Heart right ventricle (tissue), 16 donors: Measurements from ENCODE around the gene TIMP4. TPM values are rescaled to one million over a fixed set of nuclear protein-coding genes. Genes with fewer than 3 reads are reported as not detected.

Experiments
- ATAC-seq, 8 donors: fragments of 200-7000 bp; cut with Tn5 transposase; one replicate each; pipeline ENCODE4 v1.9.1; 2020; ENCODE audit warnings: mild to moderate bottlenecking in 8 of 8, moderate library complexity in 8 of 8, moderate number of reproducible peaks in 1 of 8
- DNase-seq, 2 donors: peaks; one replicate each; pipeline ENCODE4 v3.0.0-alpha.2; 2020
- H3K27ac ChIP-seq, 10 donors: fragments of 200-600 bp; sonication (generic) in 2 of 10; one replicate each; pipeline versions ENCODE4 v1.5.0 to v1.8.0; 2020 to 2022; ENCODE audit warnings: mild to moderate bottlenecking in 3 of 10
- H3K27me3 ChIP-seq, 7 donors: fragments of 200-600 bp; one replicate each; pipeline ENCODE4 v1.8.0; 2021 to 2022; ENCODE audit warnings: mild to moderate bottlenecking in 2 of 7
- H3K36me3 ChIP-seq, 9 donors: fragments of 200-600 bp; sonication (generic) in 1 of 9; one replicate each; pipeline versions ENCODE4 v1.5.0 to v1.8.0; 2020 to 2022; ENCODE audit warnings: mild to moderate bottlenecking in 2 of 9
- H3K4me1 ChIP-seq, 9 donors: fragments of 200-600 bp; sonication (generic) in 1 of 9; one replicate each; pipeline versions ENCODE4 v1.5.0 to v1.8.0; 2020 to 2022; ENCODE audit warnings: mild to moderate bottlenecking in 4 of 9
- H3K4me3 ChIP-seq, 10 donors: fragments of 200-600 bp; sonication (generic) in 2 of 10; one replicate each; pipeline versions ENCODE4 v1.5.0 to v1.8.0; 2020 to 2022; ENCODE audit warnings: mild to moderate bottlenecking in 7 of 10, moderate library complexity in 2 of 10
- H3K9me3 ChIP-seq, 11 donors: fragments of 200-600 bp in 10 of 11; sonication (generic) in 2 of 11; one replicate each; pipeline versions ENCODE4 v1.5.0 to v1.8.0; 2013 to 2022; ENCODE audit warnings: mild to moderate bottlenecking in 2 of 11, control low read depth in 1 of 11, moderate library complexity in 1 of 11
- WGBS, 2 donors: extraction: QIAGEN DNeasy Blood & Tissue Kit; methylation state at CpG; one replicate each; pipeline ENCODE4 v1.1.7; 2013; ENCODE audit warnings: inconsistent platforms in 1 of 2; 5-methylcytosine and 5-hydroxymethylcytosine counted together
- intact Hi-C, 10 donors: fragments of 100-400 bp; cut with DNase I; formaldehyde crosslinking; loops; one replicate each; pipeline versions ENCODE4 v1.11.1 to v1.14.2; 2022
- polyA plus RNA-seq, 2 donors: library from polyadenylated mRNA; stranded (reverse); fragments of 200-250 nt; gene quantifications; one replicate each; pipeline ENCODE4 v1.2.3, GENCODE V29; 2013
- total RNA-seq, 10 donors: library from RNA; stranded (reverse); fragmentation: NEBNext Ultra II Directional in 3 of 10; extraction: Animal tissue kit (Norgen Biotek cat#: 25700) in 3 of 10; gene quantifications; one replicate each; pipeline versions ENCODE4 v1.2.1 to v1.2.4, GENCODE V29; 2021 to 2023
- TF ChIP-seq, protein P1 (sequence below), 9 donors: fragments of 200-600 bp; sonication (generic) in 2 of 9; IDR thresholded peaks; one replicate each; pipeline versions ENCODE4 v1.5.0 to v1.8.0; 2021 to 2022; ENCODE audit warnings: antibody characterized with exemption in 9 of 9, mild to moderate bottlenecking in 5 of 9, moderate library complexity in 1 of 9
- donor health status: Arrhythmogenic right ventricular cardiomyopathy.
- donor health status: ischemic (EF 13 %, LVEDD 7.1; RV severe dilation, severe dysfunction).
- donor health status: healthy with polysubstance abuse.
- donor health status: DM: no; HTN: yes; CAD: no.
- donor health status: DM: no; HTN: no; CAD: no.
- donor health status: ischemic (EF 25% LVEDD 6.9; RV normal size, moderate dysfunction).
- donor health status: ischemic (EF 25% LVEDD 5.7; RV mildly dilated, moderate dysfunction).
- donor health status: healthy.
- donor health status: DM: yes; HTN: yes; CAD: no.
- donor health status: Ischemic cardiomyopathy.
- donor health status: ischemic (EF 35%, LVEDD 5.7; RV mildly dilated, moderate dysfunction).
- donor health status: nonischemic (EF 11% LVEDD 7.7; RV severe dilation, severe dysfunction).
- donor health status: DM: yes; HTN: yes; CAD: no.
- donor health status: PGD.
- donor health status: ischemic (EF 29% LVEDD 5.4; RV normal size, mild dysfunction).
- donor health status: nonischemic (EF 23%, LVEDD 6.1; RV moderate dilation, normal function).

TIMP4 gene
- total and polyA plus RNA-seq, 12 donors, result 2.7 to 41.4 (median 8.0) TPM

DNA sequence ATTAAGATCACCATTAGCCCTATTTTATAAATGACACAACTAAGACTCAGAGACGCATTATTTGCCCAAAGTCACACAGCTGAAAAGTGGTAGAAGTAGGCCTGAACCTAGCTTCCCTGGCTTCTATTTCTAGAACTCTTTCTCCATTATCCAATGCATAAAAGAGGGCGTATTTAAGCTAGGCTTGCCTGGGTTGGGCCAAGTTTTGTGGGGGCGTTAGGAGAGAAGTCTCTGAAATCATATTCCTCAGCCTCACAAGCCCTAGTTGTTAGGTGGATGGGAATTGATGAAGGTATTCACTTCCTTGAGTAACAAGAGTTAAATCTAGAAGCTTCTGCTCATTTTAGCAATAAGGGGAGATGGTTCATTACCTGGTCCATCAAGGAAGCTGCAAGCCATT, 22.3 kb downstream of the TIMP4 start:
- Histone ChIP-seq H3K4me3 (no peak overlapping the region), H3K36me3 (no peaks in the 10 kb centered on the region), H3K4me1 (peaks cover 3 to 38% (median 20%) of the 10 kb centered on the region in 9 donors), H3K27me3 (peaks cover 0 to 7% (median 0%) of the 10 kb centered on the region in 7 donors), H3K9me3 (no peaks in the 10 kb centered on the region), H3K27ac (peak overlapping the region in 1 of 10 donors; percentile 9)
- intact Hi-C loops, result loop anchor here in 8 of 10 donors (2.0 to 10.0 kb wide), 7 partner anchors 41 to 588 kb away; partner anchors contain the start of genes PPARG (in 3 of the 8) and TSEN2 (in 2 of the 8)
- TF ChIP-seq, protein P1, sequence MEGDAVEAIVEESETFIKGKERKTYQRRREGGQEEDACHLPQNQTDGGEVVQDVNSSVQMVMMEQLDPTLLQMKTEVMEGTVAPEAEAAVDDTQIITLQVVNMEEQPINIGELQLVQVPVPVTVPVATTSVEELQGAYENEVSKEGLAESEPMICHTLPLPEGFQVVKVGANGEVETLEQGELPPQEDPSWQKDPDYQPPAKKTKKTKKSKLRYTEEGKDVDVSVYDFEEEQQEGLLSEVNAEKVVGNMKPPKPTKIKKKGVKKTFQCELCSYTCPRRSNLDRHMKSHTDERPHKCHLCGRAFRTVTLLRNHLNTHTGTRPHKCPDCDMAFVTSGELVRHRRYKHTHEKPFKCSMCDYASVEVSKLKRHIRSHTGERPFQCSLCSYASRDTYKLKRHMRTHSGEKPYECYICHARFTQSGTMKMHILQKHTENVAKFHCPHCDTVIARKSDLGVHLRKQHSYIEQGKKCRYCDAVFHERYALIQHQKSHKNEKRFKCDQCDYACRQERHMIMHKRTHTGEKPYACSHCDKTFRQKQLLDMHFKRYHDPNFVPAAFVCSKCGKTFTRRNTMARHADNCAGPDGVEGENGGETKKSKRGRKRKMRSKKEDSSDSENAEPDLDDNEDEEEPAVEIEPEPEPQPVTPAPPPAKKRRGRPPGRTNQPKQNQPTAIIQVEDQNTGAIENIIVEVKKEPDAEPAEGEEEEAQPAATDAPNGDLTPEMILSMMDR (IDR thresholded peaks at IDR 0.05), result no peak
- no peak for ATAC-seq
- WGBS, 2 donors, result 80 to 86% methylated on average over 3 of the region's 3 CpGs
- DNase-seq, result no peak

DNA sequence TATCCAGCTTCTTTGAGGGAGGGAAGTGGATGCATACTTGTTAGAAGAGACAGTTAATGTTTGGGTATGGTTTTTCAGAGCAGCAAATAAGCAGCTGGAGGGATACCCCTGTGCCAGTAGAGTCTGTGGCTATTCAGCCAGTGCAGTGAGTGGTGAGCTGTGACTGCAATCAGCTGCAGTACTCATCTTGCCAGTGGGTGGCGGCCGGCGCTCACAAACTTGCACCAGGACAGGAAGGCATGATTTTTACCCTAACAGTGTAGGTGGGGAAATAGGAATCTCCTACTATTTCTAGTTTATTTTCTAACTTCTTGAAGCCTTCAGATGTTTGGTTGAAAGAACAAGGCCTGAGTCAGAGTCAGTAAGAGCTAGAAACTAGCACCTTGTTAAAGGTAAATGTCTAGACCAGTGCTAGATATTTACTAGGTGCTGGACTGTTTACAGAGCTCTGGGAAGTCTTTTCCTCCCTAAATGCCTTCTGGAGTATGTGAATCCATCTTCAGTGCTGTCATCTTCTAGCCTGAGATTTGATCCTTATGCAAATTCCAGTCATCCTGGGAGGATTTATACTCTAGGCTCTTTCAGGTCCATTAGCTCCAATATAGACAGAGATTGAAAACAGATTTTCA, 23.6 kb downstream of the TIMP4 start:
- Histone ChIP-seq H3K27me3 (peaks cover 0 to 12% (median 0%) of the 10 kb centered on the region in 7 donors), H3K4me3 (no peak overlapping the region), H3K9me3 (no peaks in the 10 kb centered on the region), H3K4me1 (peaks cover 3 to 31% (median 20%) of the 10 kb centered on the region in 9 donors), H3K36me3 (no peaks in the 10 kb centered on the region), H3K27ac (peak overlapping the region in 2 of 10 donors; percentile 18 to 19)
- 2 to 3% methylated on average over 3 of the region's 3 CpGs for WGBS, 2 donors
- TF ChIP-seq, protein P1 (IDR thresholded peaks at IDR 0.05), result peak; percentile 80 to 96 (median 92)
- intact Hi-C loops, result loop anchor here in 8 of 10 donors (1.0 to 10.0 kb wide), 10 partner anchors 41 to 590 kb away; partner anchors contain the start of genes PPARG (in 3 of the 8) and TSEN2 (in 2 of the 8)
- ATAC-seq (peak; percentile 75 to 89 (median 81)), DNase-seq (peak; percentile 55 to 76)

DNA sequence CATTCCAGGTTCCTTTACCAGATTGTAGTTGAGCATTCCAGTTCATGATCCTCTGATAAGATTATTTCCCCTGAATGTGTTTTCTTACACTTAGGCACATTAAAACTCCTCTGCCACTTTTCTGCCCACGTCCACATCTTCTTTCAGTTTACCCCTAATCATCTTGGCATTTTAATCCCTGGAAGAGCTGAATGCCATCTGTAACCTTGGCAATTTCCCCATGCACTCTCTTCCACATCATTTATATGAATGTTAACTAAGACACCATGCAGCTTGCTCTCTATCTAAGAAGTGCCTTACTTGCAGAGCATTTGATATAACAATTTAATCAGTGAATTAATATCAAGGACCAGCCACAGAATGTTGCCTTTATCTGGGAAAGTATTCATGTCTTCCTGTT, 25.8 kb downstream of the TIMP4 start:
- no peak for ATAC-seq

DNA sequence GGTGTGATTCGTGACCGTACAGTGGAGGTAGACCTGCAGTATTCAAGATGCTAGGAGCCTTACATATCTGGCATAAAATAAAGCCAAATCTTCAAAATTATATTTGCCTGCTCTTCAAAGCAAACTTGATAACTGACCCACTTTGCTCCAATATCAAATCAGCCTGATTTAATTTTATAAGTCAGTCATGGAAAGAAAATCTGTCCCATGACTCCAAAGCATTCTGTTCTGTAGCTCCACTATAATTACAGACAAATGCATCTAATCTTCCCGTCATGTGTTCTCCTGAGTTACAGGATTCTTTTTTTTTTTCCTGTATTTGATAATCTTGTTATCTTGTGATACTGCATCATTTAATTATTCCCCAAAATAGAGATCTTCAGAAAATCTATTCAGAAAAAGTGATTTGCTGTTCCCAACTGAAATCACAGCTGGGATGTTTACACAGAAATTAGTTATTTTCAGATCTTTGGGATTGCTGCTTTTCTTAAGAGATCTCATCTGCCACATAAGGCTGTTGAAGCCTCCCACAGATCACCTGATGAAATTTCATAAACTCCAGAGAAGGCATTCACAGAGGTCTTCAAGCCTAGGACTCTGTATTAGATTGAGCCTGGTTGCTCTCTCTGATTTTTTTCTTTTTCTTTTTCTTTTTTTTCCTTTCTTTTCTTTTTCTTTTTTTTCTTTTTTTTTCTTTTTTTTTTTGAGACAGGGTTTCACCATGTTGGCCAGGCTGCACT, 27.2 kb downstream of the TIMP4 start:
- ATAC-seq (no peak), DNase-seq (no peak)
- H3K36me3 ChIP-seq, result no peaks in the 10 kb centered on the region
- TF ChIP-seq, protein P1 (IDR thresholded peaks at IDR 0.05), result no peak
- no peak overlapping the region for H3K4me3 ChIP-seq
- peaks cover 0 to 5% (median 0%) of the 10 kb centered on the region in 9 donors for H3K4me1 ChIP-seq
- intact Hi-C loops, result loop anchor here in 4 of 10 donors (2.0 to 10.0 kb wide), 3 partner anchors 45 to 593 kb away; partner anchors contain the start of gene PPARG (in 1 of the 4)
- no peak overlapping the region for H3K27ac ChIP-seq
- H3K9me3 ChIP-seq, result no peaks in the 10 kb centered on the region
- H3K27me3 ChIP-seq, result peaks cover 0 to 12% (median 3%) of the 10 kb centered on the region in 7 donors
- WGBS, 2 donors, result 76 to 81% methylated on average over 3 of the region's 3 CpGs

More for the DNA sequence above, 25.8 kb downstream of the TIMP4 start:
- intact Hi-C loops, result loop anchor here in 4 of 10 donors (2.0 to 10.0 kb wide), 3 partner anchors 44 to 592 kb away; partner anchors contain the start of gene PPARG (in 1 of the 4)
- no peak overlapping the region for H3K4me3 ChIP-seq
- 13 to 24% methylated on average over 1 of the region's 1 CpG for WGBS, 2 donors
- no peaks in the 10 kb centered on the region for H3K9me3 ChIP-seq
- no peaks in the 10 kb centered on the region for H3K36me3 ChIP-seq
- H3K27me3 ChIP-seq, result peaks cover 0 to 12% (median 3%) of the 10 kb centered on the region in 7 donors
- peaks cover 0 to 9% (median 2%) of the 10 kb centered on the region in 9 donors for H3K4me1 ChIP-seq
- no peak overlapping the region for H3K27ac ChIP-seq
- TF ChIP-seq, protein P1 (IDR thresholded peaks at IDR 0.05), result no peak
- DNase-seq, result no peak
